ENCODE measurements around the gene HOXA3.

Gene HOXA3

GRCh38 chr7:27112955-27113949 lies 39.1 kb downstream of the HOXA3 start:
- peak; percentile 23 for DNase-seq

- DNase-seq = no peak
These were observed 40.0 kb downstream of the HOXA3 start for GRCh38 chr7:27112361-27112760.

GRCh38 chr7:27111751-27112277 lies 40.6 kb downstream of the HOXA3 start:
- DNase-seq = no peak

- DNase-seq = no peak
These were observed 41.2 kb downstream of the HOXA3 start for GRCh38 chr7:27111042-27111750.

- peak; percentile 33 for DNase-seq
These were observed 42.0 kb downstream of the HOXA3 start for GRCh38 chr7:27110186-27111031.

- peak; percentile 36 for DNase-seq
These were observed 42.8 kb downstream of the HOXA3 start for GRCh38 chr7:27109466-27110185.

- peak; percentile 20 for DNase-seq
These were observed 43.8 kb downstream of the HOXA3 start for GRCh38 chr7:27108390-27109127.

GRCh38 chr7:27107391-27108381 lies 44.7 kb downstream of the HOXA3 start:
- DNase-seq = peak; percentile 33

- no peak for DNase-seq
These were observed 45.5 kb downstream of the HOXA3 start for GRCh38 chr7:27106901-27107240.

GRCh38 chr7:27106181-27106900 lies 46.0 kb downstream of the HOXA3 start:
- DNase-seq = no peak

- no peak for DNase-seq
These were observed 46.9 kb downstream of the HOXA3 start for GRCh38 chr7:27105301-27106031.

GRCh38 chr7:27104341-27105058 lies 47.9 kb downstream of the HOXA3 start:
- peak; percentile 18 for DNase-seq

- DNase-seq = peak; percentile 35
These were observed 48.7 kb downstream of the HOXA3 start for GRCh38 chr7:27103489-27104226.

- no peak for DNase-seq
These were observed 49.6 kb downstream of the HOXA3 start, which contains the start of gene HOXA2 for GRCh38 chr7:27102581-27103442. TSS of gene HOXA2 (minus strand) at chr7:27102683. CDS start at chr7:27102500, 183 bp downstream.

- no peak for DNase-seq
These were observed 50.3 kb downstream of the HOXA3 start for GRCh38 chr7:27101957-27102580.
